HG03159 (cell line): ENCODE measurements around the gene FHDC1.

Source experiments
- ATAC-seq: cut with Tn5 transposase; IDR thresholded peaks from one replicate; pipeline ENCODE4 v1.9.1; 2021; ENCODE audit warnings: mild to moderate bottlenecking, moderate library complexity; ENCODE audit not compliant: unreplicated experiment

The FHDC1 gene

GRCh38 chr4:152976212-152976761 is 40.2 kb downstream of the FHDC1 start:
- ATAC-seq = no peak

DNA sequence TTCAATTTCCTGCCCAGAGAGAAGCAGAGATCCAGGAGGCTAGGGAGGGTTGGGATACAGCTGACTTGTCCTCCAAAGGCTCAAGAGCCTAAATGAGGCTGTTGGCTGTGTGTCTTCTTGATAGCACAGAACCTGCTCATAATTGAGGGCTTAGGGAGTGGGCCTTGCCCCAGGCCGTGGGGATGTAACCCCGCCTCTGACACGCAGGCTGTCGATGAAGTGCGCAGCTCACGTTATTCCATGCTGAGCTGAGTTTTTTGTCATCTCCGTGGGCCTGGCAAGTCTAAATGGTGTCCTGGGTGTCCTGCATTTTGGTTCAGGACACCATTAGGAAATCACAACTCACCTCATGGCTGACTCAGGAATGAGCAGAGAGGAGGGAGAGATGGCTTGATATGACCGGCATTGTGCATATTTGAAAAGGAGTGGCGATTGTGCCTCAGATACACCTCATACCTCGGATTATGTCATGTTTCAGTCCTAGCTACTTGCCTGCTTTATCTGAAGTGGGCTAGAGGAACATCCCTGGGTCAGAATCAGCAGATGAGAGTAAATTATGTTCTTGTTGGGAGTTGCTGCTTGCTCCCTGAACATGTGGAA is 43.7 kb downstream of the FHDC1 start:
- ATAC-seq = no peak

GRCh38 chr4:152981278-152981677 is 45.2 kb downstream of the FHDC1 start:
- no peak for ATAC-seq

DNA sequence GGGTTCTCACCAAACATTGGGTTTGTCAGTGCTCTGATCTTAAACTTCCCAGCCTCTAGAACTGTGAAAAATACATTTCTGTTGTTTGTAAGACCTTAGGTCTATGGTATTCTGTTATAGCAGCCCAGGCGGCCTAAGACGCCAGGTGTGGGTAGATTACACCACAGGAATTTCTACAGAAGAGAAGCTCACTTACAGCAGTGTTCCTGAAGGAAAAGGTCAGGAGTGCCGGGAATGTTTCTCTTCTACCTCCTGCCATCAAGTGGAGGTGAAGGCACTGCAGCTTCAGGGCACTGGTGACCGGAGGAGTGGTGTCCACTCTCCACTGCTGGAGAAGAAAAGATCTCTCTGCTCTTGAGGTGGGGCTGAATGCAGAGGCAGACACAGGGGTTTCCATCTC is 45.7 kb downstream of the FHDC1 start:
- ATAC-seq = no peak

DNA sequence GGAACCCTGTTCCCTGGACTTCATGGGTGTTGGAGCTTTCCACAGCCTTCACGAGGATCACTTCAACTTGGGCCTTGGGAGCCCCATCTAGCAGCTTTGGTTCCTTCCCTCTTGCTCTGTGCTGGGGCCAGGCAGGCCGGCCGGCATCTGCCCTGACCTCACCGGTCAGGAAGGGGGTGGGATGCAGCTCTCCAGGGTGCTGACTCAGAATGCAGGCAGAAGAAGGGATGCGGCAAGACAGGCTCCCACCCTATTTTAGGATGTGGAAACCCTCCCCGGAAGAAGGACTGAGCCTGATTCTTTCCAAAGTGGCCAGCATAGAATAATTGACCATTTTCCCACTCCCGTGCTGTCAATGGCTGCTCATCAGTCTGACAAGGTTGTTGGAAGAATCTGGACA is 47.1 kb downstream of the FHDC1 start:
- no peak for ATAC-seq

GRCh38 chr4:152983774-152984411 is 47.8 kb downstream of the FHDC1 start:
- ATAC-seq = no peak

DNA sequence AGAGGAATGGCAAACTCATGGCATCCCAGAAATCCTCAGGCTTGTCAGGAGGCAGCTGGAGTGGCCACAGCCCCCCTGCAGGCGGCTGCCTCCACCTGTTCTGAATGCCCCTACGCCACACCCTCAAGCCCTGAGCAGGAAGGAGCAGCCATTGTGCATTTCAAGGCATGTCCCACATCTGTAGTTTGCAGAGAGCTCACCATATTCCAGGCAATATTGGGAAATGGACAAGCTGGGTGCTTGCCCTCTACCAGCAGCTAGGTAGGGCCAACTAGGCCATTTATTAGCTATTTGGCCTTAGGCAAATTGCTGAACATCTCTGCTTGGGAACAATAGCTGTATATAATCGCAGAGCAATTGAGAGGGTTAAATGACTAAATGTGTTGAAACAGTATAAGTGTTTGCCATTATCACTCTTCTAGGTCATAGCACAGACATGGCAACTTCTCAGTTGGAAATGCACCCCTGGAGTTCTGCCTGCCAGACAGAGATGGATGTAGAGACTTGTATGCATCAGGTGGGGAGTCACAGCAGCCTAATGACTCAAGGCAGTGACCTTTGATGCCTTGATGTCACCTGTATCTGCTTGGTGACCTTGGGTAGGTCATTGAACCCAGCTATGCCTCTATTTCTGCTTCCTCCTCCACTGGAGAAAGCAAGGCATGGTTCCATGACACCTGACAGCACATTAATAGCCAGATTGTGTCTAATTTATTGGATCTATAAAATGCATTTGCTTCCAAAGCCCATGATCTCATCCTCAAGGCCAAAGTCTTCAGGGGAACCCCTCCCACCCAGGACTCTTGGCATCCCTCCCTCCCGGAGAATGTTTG is 52.8 kb downstream of the FHDC1 start:
- ATAC-seq = no peak

DNA sequence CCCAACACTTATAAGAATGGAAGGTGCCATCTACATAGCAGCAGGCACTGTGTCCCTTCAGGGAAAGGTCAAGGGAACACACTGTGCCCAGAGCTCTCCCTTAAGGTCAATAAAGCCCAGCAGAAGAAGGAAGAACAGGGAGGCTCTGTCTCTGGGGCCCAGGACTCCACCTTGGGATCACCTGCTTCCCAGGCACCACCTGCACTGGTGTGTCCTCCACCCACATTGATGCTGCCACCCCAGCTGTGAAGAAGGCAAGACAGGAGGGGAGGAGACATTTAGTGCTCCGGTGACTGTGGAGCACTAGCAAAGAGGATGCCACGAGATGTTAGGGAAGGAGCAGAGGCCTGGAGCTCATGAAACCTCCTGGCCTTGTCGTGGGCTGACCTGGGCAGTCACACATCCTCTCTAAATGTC is 53.4 kb downstream of the FHDC1 start:
- no peak for ATAC-seq

GRCh38 chr4:152990471-152991131 is 54.5 kb downstream of the FHDC1 start:
- ATAC-seq = no peak

DNA sequence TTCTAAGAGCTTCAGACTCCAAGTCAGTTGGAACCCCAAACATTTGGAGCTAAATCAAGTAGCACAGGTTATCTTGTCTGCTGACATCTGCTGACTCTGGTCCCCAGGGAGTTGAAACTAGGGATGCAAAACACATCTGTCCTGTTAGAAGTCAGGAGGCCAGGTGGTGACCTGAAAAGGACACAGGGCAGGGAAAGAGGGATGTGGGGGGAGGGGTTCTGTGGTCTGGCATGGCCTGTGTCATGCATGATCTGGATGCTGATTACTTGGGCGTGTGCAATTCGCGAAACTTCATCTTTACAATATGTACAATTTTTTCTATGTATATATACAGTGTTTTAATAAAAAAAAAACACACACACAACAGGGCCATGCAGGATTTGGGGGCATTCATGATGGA is 55.3 kb downstream of the FHDC1 start:
- ATAC-seq = no peak

DNA sequence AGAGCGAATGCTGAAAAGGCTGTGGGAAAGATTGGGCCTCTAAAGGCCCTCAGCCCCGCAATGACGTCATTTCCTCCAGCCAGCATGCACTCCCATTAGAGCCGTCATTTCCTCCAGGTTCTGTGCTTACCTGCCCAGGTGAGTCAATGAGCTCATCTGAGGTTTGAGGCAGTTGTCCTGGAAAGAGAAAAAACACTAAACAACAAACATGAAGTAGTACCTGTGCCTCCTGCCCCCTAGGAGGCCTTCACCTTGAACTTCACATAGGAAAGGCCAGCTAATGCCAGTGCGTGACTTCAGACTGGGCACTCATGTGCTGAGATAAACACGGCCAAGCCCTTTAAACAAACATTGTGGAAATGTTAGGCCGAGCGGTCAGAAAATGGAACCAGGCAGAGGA is 55.9 kb downstream of the FHDC1 start:
- ATAC-seq = no peak

- ATAC-seq = no peak
Measured at GRCh38 chr4:152992466-152992865, 56.3 kb downstream of the FHDC1 start.

GRCh38 chr4:152994038-152994437 is 57.9 kb downstream of the FHDC1 start:
- no peak for ATAC-seq

GRCh38 chr4:152996111-152996571 is 60.0 kb downstream of the FHDC1 start:
- ATAC-seq = no peak

DNA sequence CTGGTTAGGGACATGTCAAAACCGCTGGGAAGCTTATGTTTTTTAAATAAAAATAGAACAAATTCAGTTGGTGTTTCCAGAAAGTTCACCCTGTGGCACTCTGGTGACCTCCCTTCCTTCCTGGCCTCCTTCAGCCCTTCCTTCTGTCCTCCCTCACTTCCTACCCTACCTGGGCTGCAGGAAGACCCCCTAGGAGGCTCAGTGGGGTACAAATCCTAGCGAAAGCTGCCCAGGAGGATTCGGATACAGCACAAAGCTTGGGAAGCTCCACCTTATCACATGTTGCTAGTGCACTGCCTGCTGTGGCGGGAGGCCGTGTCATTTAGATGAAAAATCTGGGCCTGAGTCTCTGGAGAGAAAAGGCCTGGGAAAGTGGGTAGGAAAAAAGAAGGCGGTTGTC is 60.5 kb downstream of the FHDC1 start:
- ATAC-seq = no peak

GRCh38 chr4:152997288-152997687 is 61.2 kb downstream of the FHDC1 start:
- ATAC-seq = no peak

GRCh38 chr4:152997771-152998487 is 61.8 kb downstream of the FHDC1 start:
- ATAC-seq = no peak

DNA sequence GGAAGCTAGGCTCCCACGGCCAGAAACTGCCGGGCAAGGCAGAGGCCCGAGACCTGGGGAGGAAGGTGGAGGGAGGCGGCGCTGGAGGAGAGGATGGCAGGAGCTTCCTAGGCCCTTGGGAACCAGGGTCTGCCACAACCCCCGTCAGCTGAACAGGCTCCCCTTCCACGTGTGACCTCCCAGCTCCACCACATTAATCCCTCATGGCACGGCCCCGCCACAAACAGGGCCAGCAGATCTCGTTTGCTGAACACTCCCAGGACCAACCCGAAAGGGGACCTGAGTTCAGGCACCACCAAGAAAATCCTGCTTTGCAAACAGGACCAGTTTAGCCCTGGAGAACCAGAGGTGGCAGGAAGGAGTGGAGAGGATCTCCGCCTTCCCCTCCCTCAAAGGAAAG is 62.7 kb downstream of the FHDC1 start:
- no peak for ATAC-seq

GRCh38 chr4:152999346-153000075 is 63.4 kb downstream of the FHDC1 start:
- ATAC-seq = no peak

DNA sequence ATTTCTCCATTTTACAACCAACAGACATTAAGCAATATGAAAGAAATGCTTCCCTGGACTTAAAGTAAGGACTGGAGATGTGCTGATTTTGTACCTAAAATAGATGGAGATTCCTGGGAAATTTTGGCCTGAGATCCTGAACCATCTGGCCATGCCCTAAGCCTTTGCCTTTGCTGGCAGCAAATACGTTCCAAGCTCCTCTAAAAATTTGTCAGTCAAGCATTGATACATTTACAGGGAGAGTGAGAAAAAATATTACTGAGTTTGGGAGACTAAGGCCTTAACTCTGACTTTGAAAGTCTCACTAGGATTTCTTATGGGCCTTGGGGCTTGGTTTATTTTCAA is 63.9 kb downstream of the FHDC1 start:
- no peak for ATAC-seq
